ENCODE measurements around the gene ZNF614.
"Not testable (repeated sequence)": the region's sequence is repeated elsewhere in the genome, so short reads cannot be mapped to it uniquely, and the experiment has no call there.

ZNF614 gene

GRCh38 chr19:52028027-52028779 lies at the start of gene ZNF614:
ZNF614 (minus strand) TSS chr19:52028379; CDS start chr19:52025745, 2,634 bp downstream.
- DNase-seq (ENCODE audit: extremely low spot score, insufficient read length, low read depth) (peak; percentile 69), FAIRE-seq (peak; percentile 74)

DNA sequence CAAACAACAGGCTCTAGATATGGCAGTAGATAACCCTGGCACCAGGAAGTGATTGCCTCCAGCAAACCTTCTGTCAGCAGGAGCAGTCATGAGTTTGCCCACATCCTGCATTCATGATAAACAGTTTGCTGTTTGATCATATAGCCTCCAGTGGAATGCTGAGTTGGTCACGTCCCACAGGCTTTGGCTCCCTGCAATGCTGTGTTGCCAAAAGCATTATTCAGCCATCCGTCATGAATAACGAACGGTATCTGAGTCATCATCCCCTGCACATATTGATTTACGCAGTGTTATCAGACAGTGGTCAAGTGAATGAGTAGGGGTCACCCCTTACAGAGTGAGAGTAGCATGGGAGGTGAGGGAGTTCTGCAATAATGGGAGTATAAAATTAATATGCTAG lies 42.3 kb upstream of the ZNF614 start:
- DNase-seq (ENCODE audit: extremely low spot score, insufficient read length, low read depth) (no peak), FAIRE-seq (no peak)

GRCh38 chr19:52069653-52070052 lies 41.5 kb upstream of the ZNF614 start:
- FAIRE-seq = no peak
- DNase-seq (ENCODE audit: extremely low spot score, insufficient read length, low read depth) = no peak

DNA sequence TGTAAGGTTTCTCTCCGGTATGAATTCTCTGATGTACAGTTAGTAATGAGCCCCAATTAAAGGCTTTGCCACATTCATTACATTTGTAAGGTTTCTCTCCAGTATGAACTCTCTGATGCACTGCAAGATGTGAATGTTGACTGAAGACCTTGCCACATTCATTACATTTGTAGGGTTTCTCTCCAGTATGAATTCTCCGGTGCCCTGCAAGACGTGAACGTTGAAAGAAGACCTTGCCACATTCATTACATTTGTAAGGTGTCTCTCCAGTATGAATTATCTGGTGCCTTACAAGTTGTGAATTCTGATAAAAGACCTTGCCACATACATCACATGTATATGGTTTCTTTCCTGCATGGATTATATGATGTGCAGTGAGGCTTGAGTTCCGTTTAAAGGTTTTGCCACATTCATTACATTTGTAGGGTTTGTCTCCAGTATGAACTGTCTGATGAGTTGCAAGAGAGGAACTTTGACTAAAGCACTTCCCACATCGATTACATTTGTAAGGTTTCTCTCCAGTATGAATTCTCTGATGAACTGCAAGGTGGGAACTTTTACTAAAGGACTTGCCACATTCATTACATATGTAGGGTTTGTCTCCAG lies 38.2 kb upstream of the ZNF614 start:
- FAIRE-seq = no peak

GRCh38 chr19:52065399-52065798 lies 37.2 kb upstream of the ZNF614 start:
- FAIRE-seq (no peak), DNase-seq (ENCODE audit: extremely low spot score, insufficient read length, low read depth) (no peak)

More for the DNA sequence above, 38.2 kb upstream of the ZNF614 start:
- DNase-seq (ENCODE audit: extremely low spot score, insufficient read length, low read depth) = no peak

DNA sequence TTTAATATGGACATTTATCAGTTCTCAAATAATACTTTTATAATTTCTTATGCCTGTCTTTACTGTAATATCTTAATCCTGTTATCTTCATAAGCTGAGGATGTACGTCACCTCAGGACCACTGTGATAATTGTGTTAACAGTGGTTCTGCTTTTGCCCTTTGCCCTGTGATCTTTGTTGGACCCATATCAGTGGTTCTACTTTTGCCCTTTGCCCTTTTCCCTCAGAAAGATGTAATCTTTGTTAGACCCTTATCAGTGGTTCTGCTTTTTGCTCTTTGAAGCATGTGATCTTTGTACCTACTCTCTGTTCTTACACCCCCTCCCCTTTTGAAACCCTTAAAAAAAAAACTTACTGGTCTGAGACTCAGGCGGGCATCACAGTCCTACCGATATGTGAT lies 28.3 kb upstream of the ZNF614 start:
- not testable (repeated sequence) for FAIRE-seq; DNase-seq (ENCODE audit: extremely low spot score, insufficient read length, low read depth)

DNA sequence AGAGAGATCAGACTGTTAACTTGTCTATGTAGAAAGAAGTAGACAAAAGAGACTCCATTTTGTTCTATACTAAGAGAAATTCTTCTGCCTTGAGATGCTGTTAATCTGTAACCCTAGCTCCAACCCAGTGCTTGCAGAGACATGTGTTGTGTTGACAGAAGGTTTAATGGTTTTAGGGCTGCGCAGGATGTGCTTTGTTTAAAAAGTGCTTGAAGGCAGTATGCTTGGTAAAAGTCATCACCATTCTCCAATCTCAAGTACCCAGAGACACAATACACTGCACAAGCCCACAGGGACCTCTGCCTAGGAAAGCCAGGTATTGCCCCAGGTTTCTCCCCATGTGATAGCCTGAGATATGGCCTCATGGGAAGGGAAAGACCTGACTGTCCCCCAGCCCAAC lies 23.6 kb upstream of the ZNF614 start:
- not testable (repeated sequence) for FAIRE-seq; DNase-seq (ENCODE audit: extremely low spot score, insufficient read length, low read depth)

DNA sequence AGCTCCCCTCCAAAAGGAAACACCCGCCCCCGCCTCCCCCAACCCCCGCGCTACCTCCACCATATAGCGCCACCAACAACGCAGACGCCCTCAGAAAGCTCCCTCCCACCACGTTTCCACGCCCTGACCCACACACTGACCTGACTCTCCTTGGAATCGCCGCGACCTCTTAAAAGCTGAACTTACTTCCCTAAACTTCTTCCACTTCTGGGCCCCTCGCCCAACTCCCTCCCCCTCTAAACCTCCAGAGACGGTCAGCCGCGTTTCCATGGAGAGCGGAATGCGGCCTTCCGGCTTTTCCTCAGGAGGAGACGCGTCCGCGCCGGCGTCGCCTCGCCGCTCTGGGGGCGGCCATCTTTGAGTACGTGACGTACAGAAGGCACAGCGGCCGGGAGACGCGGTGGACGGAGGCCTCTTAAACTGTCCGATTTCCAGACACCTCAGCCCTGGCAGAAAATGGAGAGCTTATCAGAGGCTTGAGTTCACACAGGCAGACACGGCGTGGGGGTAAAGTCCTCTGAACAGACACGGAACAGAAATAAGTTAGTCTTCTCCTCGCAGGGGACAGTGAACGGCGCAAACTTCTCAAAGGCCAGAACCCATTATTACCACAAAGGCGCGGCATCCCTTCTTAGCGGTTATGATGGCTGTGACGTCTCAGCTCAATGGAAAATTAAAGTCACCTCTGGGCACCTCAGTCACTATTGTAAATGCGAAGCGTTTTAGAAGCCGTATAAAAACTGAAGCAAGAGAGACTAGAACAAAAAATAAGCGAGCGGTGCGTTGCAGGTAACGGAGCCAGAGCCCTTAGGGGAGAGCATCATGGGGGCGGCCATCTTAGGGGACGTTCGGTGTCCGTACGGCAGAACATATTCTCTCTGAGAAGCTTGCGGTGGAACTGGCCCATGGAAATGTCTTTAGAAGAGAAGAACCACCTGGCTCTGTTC lies 20.6 kb upstream of the ZNF614 start, which contains the start of gene ZNF432:
TSS of gene ZNF432 (minus strand) at position 284 of the 947 bp plus-strand sequence. CDS start 1,970 bp downstream, outside the sequence.
- FAIRE-seq = peak; percentile 84

GRCh38 chr19:52039169-52039568 lies 11.0 kb upstream of the ZNF614 start:
- FAIRE-seq (no peak), DNase-seq (ENCODE audit: extremely low spot score, insufficient read length, low read depth) (no peak)

More for the DNA sequence above, 20.6 kb upstream of the ZNF614 start, which contains the start of gene ZNF432:
- peak; percentile 54 for DNase-seq (ENCODE audit: extremely low spot score, insufficient read length, low read depth)

- no peak for FAIRE-seq
Measured at GRCh38 chr19:52034051-52034728, 6.0 kb upstream of the ZNF614 start.

GRCh38 chr19:52028780-52029123 lies 573 bp upstream of the ZNF614 start:
- no peak for FAIRE-seq
- no peak for DNase-seq (ENCODE audit: extremely low spot score, insufficient read length, low read depth)

More at GRCh38 chr19:52034051-52034728, 6.0 kb upstream of the ZNF614 start:
- no peak for DNase-seq (ENCODE audit: extremely low spot score, insufficient read length, low read depth)

DNA sequence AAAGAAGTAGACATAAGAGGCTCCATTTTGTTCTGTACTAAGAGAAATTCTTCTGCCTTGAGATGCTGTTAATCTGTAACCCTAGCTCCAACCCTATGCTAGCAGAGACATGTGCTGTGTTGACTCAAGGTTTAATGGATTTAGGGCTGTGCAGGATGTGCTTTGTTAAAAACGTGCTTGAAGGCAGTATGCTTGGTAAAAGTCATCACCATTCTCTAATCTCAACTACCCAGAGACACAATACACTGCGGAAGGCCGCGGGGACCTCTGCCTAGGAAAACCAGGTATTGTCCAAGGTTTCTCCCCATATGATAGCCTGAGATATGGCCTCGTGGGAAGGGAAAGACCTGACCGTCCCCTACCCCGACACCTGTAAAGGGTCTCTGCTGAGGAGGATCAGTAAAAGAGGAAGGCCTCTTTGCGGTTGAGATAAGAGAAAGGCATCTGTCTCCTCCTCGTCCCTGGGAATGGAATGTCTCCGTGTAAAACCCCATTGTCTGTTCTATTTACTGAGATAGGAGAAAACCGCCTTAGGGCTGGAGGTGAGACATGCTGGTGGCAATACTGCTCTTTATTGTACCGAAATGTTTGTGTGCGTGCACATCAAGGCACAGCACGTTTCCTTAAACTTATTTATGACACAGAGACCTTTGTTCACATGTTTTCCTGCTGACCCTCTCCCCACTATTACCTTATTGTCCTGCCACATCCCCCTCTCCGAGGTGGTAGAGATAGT lies 1.8 kb downstream of the ZNF614 start:
- not testable (repeated sequence) for DNase-seq (ENCODE audit: extremely low spot score, insufficient read length, low read depth); FAIRE-seq

DNA sequence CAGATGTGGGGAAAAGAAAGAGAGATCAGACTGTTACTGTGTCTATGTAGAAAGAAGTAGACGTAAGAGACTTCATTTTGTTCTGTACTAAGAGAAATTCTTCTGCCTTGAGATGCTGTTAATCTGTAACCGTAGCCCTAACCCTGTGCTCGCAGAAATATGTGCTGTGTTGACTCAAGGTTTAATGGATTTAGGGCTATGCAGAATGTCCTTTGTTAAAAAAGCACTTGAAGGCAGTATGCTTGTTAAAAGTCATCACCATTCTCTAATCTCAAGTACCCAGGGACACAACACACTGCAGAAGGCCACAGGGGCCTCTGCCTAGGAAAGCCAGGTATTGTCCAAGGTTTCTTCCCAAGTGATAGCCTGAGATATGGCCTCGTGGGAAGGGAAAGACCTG lies 3.7 kb downstream of the ZNF614 start:
- FAIRE-seq; DNase-seq (ENCODE audit: extremely low spot score, insufficient read length, low read depth): not testable (repeated sequence)

DNA sequence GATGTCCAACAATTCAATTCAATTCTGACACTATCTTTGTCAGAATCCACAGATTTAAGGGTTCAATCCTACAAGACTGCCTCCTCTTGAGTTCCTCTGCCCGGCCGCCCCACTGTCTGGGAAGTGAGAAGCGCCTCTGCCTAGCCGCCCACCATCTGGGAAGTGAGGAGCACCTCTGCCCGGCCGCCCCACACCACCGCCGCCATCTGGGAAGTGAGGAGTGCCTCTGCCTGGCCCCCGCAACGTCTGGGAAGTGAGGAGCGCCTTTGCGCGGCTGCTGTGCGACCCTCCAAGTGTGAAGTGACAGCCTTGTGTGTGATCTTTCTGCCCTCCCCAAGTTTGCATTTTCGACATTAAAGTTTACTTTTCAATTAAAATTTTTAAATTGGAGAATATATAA lies 6.0 kb downstream of the ZNF614 start:
- FAIRE-seq = no peak
- DNase-seq (ENCODE audit: extremely low spot score, insufficient read length, low read depth) = no peak

GRCh38 chr19:52020506-52020905 lies 7.7 kb downstream of the ZNF614 start:
- FAIRE-seq (no peak), DNase-seq (ENCODE audit: extremely low spot score, insufficient read length, low read depth) (no peak)

- no peak for FAIRE-seq
- no peak for DNase-seq (ENCODE audit: extremely low spot score, insufficient read length, low read depth)
Measured at GRCh38 chr19:52010674-52011073, 17.5 kb downstream of the ZNF614 start.

GRCh38 chr19:52007806-52008557 lies 20.2 kb downstream of the ZNF614 start, which contains the start of gene ZNF615:
ZNF615 (minus strand) TSS chr19:52008211; CDS start chr19:52003711, 4,500 bp downstream.
- FAIRE-seq (peak; percentile 85), DNase-seq (ENCODE audit: extremely low spot score, insufficient read length, low read depth) (peak; percentile 56)

- no peak for DNase-seq (ENCODE audit: extremely low spot score, insufficient read length, low read depth)
- FAIRE-seq = no peak
Measured at GRCh38 chr19:52007451-52007805, 20.8 kb downstream of the ZNF614 start.
